HepG2 (cell line): Measurements from ENCODE around the gene CAMTA1. TPM values are rescaled to one million over a fixed set of nuclear protein-coding genes. Genes with fewer than 3 reads are reported as not detected.

Source experiments
- ATF6 ChIP-seq: sonication (generic); formaldehyde crosslinking; conservative IDR thresholded peaks from 2 replicates; pipeline ENCODE4 v1.4.0; 2020; ENCODE audit warnings: missing genetic modification reagents
- GTF2F1 ChIP-seq: fragments of 150-350 bp; IDR thresholded peaks from 2 replicates; pipeline ENCODE4 v1.6.1; 2014; ENCODE audit warnings: low read length
- HNRNPH1 ChIP-seq: fragments of 200-400 bp; formaldehyde crosslinking; optimal IDR thresholded peaks from 2 replicates; pipeline ENCODE3; 2017; ENCODE audit warnings: mild to moderate bottlenecking, low read depth, low read length
- KLF9 ChIP-seq: IDR thresholded peaks from 2 replicates; pipeline ENCODE4 v1.6.1; 2016; ENCODE audit warnings: low read depth
- MAZ ChIP-seq, 2 experiments: sonication (generic) in 1 of 2; formaldehyde crosslinking in 1 of 2; IDR thresholded peaks; 2 replicates each; pipeline versions ENCODE4 v1.5.0 to v1.6.1; 2012 to 2020; ENCODE audit warnings: low read depth in 2 of 2, mild to moderate bottlenecking in 2 of 2, borderline replicate concordance in 1 of 2, improper control_type of control experiment in 1 of 2, low read length in 1 of 2, missing genetic modification reagents in 1 of 2, moderate library complexity in 1 of 2
- MXI1 ChIP-seq: IDR thresholded peaks from 3 replicates; pipeline ENCODE4 v1.6.1; 2012; ENCODE audit warnings: low read depth, low read length, inconsistent platforms, borderline replicate concordance
- TCF7L2 ChIP-seq: IDR thresholded peaks from 2 replicates; pipeline ENCODE4 v1.6.1; 2011; ENCODE audit warnings: mild to moderate bottlenecking, low read depth, low read length, moderate library complexity
- U2AF1 ChIP-seq: fragments of 200-400 bp; formaldehyde crosslinking; optimal IDR thresholded peaks from 2 replicates; pipeline ENCODE3; 2017; ENCODE audit warnings: mild to moderate bottlenecking, low read depth, low read length
- ZBTB3 ChIP-seq: sonication (generic); formaldehyde crosslinking; IDR thresholded peaks from 2 replicates; pipeline ENCODE4 v1.4.0; 2020; ENCODE audit warnings: low read depth, mild to moderate bottlenecking, moderate library complexity, missing genetic modification reagents, borderline replicate concordance
- ZNF274 ChIP-seq: sonication (generic); formaldehyde crosslinking; IDR thresholded peaks from 2 replicates; pipeline ENCODE4 v1.5.1; 2020; ENCODE audit warnings: mild to moderate bottlenecking, missing genetic modification reagents
- ZNF318 ChIP-seq: sonication (generic); formaldehyde crosslinking; IDR thresholded peaks from 2 replicates; pipeline ENCODE4 v1.4.0; 2020; ENCODE audit warnings: mild to moderate bottlenecking, missing genetic modification reagents
- polyA plus RNA-seq, 8 experiments: library from polyadenylated mRNA; depleted of rRNA in 3 of 8; stranded (reverse) in 7 of 8; unstranded in 1 of 8; fragments of >200 nt; fragmentation: Illumina TruSeq in 4 of 8; extraction: Trizol in 4 of 8; gene quantifications; 2 replicates each; pipeline versions ENCODE4 v1.2.1 to v1.2.3, GENCODE V29; 2011 to 2016; ENCODE audit warnings: low read depth in 4 of 8, missing spikeins in 1 of 8, mixed read lengths in 1 of 8; ENCODE audit not compliant: insufficient read depth in 1 of 8
- total RNA-seq, 5 experiments: library from RNA; depleted of rRNA; stranded (reverse); fragments of >200 nt; fragmentation: Illumina TruSeq; extraction: Trizol; gene quantifications; 2 replicates each; pipeline ENCODE4 v1.2.3, GENCODE V29; 2016; ENCODE audit warnings: low read depth in 1 of 5
- TF ChIP-seq, protein P1 (sequence below): sonication (generic); formaldehyde crosslinking; IDR thresholded peaks from 2 replicates; pipeline ENCODE4 v1.5.0; 2020; ENCODE audit warnings: mild to moderate bottlenecking, missing genetic modification reagents, borderline replicate concordance
- TF ChIP-seq, protein P2 (sequence below): sonication (generic); formaldehyde crosslinking; IDR thresholded peaks from 2 replicates; pipeline ENCODE4 v1.4.0; 2020; ENCODE audit warnings: missing genetic modification reagents

The CAMTA1 gene
- total and polyA plus RNA-seq, 2 of the 13 experiments (the other 11 are each of a cell fraction or from before 2014, with no cell fraction given), result 25.0 to 36.4 TPM

DNA sequence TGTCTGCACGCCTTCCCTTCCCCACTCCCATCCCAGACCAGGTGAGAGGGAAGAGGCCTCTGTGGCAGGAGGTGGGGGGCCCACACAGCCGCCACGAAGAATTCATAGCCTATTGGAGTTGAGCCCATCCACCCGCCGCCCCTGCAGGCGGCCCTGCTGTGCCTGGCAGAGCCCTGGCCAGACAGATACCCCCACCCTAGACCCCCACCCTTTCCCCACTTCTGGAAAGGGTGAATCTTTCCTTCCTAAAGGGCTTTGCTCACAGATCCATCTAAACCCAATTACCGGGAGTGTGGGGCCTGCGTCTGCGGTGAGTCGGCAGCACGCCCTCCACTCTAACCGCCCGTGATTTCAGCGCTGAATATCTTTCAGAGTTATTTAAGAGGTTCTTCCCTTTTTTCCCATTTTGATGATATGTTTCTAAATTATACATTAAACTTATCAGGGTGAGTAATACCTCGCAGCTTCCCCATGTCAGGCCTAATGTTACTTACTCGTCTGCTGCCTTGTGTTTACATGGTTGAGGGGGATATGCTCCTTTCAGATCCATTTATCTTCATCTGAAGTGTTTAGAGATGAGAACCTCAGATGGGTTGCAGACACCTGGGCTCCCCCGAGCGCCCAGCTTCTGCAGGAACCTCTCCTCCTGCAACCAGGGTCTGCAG lies 802.0 kb downstream of the CAMTA1 start (continued):
- TF ChIP-seq ZNF318 (CRISPR knock-in tag) (no peak), MXI1 (no peak), MAZ (IDR thresholded peaks at IDR 0.05; ENCODE audit: borderline replicate concordance, low read depth, low read length) (no peak), MAZ (CRISPR knock-in tag; IDR thresholded peaks at IDR 0.05; ENCODE audit: low read depth) (no peak), KLF9 (no peak), ZNF274 (CRISPR knock-in tag) (no peak), ZBTB3 (CRISPR knock-in tag) (no peak), GTF2F1 (no peak), HNRNPH1 (no peak), ATF6 (CRISPR knock-in tag) (no peak), U2AF1 (no peak), TCF7L2 (no peak)
- TF ChIP-seq, protein P1, sequence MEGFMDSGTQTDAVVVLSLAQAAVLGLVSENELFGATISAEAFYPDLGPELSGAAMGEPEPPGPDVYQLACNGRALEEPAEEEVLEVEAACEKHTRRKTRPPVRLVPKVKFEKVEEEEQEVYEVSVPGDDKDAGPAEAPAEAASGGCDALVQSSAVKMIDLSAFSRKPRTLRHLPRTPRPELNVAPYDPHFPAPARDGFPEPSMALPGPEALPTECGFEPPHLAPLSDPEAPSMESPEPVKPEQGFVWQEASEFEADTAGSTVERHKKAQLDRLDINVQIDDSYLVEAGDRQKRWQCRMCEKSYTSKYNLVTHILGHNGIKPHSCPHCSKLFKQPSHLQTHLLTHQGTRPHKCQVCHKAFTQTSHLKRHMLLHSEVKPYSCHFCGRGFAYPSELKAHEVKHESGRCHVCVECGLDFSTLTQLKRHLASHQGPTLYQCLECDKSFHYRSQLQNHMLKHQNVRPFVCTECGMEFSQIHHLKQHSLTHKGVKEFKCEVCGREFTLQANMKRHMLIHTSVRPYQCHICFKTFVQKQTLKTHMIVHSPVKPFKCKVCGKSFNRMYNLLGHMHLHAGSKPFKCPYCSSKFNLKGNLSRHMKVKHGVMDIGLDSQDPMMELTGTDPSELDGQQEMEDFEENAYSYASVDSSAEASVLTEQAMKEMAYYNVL, result no peak
- TF ChIP-seq, protein P2, sequence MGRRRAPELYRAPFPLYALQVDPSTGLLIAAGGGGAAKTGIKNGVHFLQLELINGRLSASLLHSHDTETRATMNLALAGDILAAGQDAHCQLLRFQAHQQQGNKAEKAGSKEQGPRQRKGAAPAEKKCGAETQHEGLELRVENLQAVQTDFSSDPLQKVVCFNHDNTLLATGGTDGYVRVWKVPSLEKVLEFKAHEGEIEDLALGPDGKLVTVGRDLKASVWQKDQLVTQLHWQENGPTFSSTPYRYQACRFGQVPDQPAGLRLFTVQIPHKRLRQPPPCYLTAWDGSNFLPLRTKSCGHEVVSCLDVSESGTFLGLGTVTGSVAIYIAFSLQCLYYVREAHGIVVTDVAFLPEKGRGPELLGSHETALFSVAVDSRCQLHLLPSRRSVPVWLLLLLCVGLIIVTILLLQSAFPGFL (CRISPR knock-in tag), result no peak
